ENCODE data around the gene DENND2A.
"Not testable (repeated sequence)": the region's sequence is repeated elsewhere in the genome, so short reads cannot be mapped to it uniquely, and the experiment has no call there.

Gene DENND2A

GRCh38 chr7:140671966-140672365 lies 31.4 kb upstream of the DENND2A start:
- TF ChIP-seq CTCF (IDR thresholded peaks at IDR 0.05; ENCODE audit: low read depth, low read length, poor library complexity, severe bottlenecking) (no peak), EZH2phosphoT487 (IDR thresholded peaks at IDR 0.05; ENCODE audit: borderline replicate concordance, low read length) (no peak)
- Histone ChIP-seq H3K9me2 (replicated peaks; ENCODE audit: control insufficient read depth, low read length) (no peaks in the 10 kb centered on the region), H4K20me1 (ENCODE audit: control insufficient read depth, insufficient read depth, low read depth, low read length) (no peaks in the 10 kb centered on the region), H3K27ac (ENCODE audit: low read depth, low read length) (peak overlapping the region; percentile 51; the same call in 1 of the 2 replicates), H3K4me2 (ENCODE audit: low read length) (peak overlapping the region; percentile 69), H3K4me1 (ENCODE audit: control insufficient read depth, low read length) (peaks cover 43% of the 10 kb centered on the region), H3K27me3 (ENCODE audit: control insufficient read depth, low read length) (no peaks in the 10 kb centered on the region), H3K79me2 (ENCODE audit: control insufficient read depth, low read length) (peaks cover 38% of the 10 kb centered on the region), H3K9me3 (ENCODE audit: control insufficient read depth, insufficient read depth, low read length) (no peaks in the 10 kb centered on the region), H3K36me3 (ENCODE audit: control insufficient read depth, low read length) (peaks cover 23% of the 10 kb centered on the region), H3F3A (ENCODE audit: control insufficient read depth, insufficient read depth) (peaks cover 33% of the 10 kb centered on the region), H3K4me3 (ENCODE audit: low read length) (peak overlapping the region; percentile 66)

GRCh38 chr7:140670343-140670935 lies 29.8 kb upstream of the DENND2A start:
- Histone ChIP-seq H3K79me2 (ENCODE audit: control insufficient read depth, low read length) (peaks cover 25% of the 10 kb centered on the region), H3K4me2 (ENCODE audit: low read length) (no peak overlapping the region)
- TF ChIP-seq CTCF (IDR thresholded peaks at IDR 0.05; ENCODE audit: low read depth, low read length, poor library complexity, severe bottlenecking) (no peak), EZH2phosphoT487 (IDR thresholded peaks at IDR 0.05; ENCODE audit: borderline replicate concordance, low read length) (no peak)

GRCh38 chr7:140669862-140670261 lies 29.2 kb upstream of the DENND2A start:
- H3K4me1 ChIP-seq (ENCODE audit: control insufficient read depth, low read length): peaks cover 22% of the 10 kb centered on the region
- H4K20me1 ChIP-seq (ENCODE audit: control insufficient read depth, insufficient read depth, low read depth, low read length); H3K4me2 ChIP-seq (ENCODE audit: low read length); H3K9me3 ChIP-seq (ENCODE audit: control insufficient read depth, insufficient read depth, low read length); H3K27ac ChIP-seq (ENCODE audit: low read depth, low read length); H3K9me2 ChIP-seq (replicated peaks; ENCODE audit: control insufficient read depth, low read length); H3K27me3 ChIP-seq (ENCODE audit: control insufficient read depth, low read length); H3K4me3 ChIP-seq (ENCODE audit: low read length): not testable (repeated sequence)
- peaks cover 19% of the 10 kb centered on the region for H3K79me2 ChIP-seq (ENCODE audit: control insufficient read depth, low read length)
- peaks cover 10% of the 10 kb centered on the region for H3K36me3 ChIP-seq (ENCODE audit: control insufficient read depth, low read length)
- peaks cover 17% of the 10 kb centered on the region for H3F3A ChIP-seq (ENCODE audit: control insufficient read depth, insufficient read depth)

More at GRCh38 chr7:140670343-140670935, 29.8 kb upstream of the DENND2A start:
- H3F3A ChIP-seq (ENCODE audit: control insufficient read depth, insufficient read depth): peaks cover 21% of the 10 kb centered on the region
- no peaks in the 10 kb centered on the region for H3K9me3 ChIP-seq (ENCODE audit: control insufficient read depth, insufficient read depth, low read length)
- no peaks in the 10 kb centered on the region for H4K20me1 ChIP-seq (ENCODE audit: control insufficient read depth, insufficient read depth, low read depth, low read length)
- no peak overlapping the region for H3K4me3 ChIP-seq (ENCODE audit: low read length)
- peaks cover 28% of the 10 kb centered on the region for H3K4me1 ChIP-seq (ENCODE audit: control insufficient read depth, low read length)
- H3K9me2 ChIP-seq (replicated peaks; ENCODE audit: control insufficient read depth, low read length): no peaks in the 10 kb centered on the region
- H3K36me3 ChIP-seq (ENCODE audit: control insufficient read depth, low read length): peaks cover 11% of the 10 kb centered on the region
- no peak overlapping the region for H3K27ac ChIP-seq (ENCODE audit: low read depth, low read length)
- no peaks in the 10 kb centered on the region for H3K27me3 ChIP-seq (ENCODE audit: control insufficient read depth, low read length)

GRCh38 chr7:140669352-140669751 lies 28.7 kb upstream of the DENND2A start:
- Histone ChIP-seq H3F3A (ENCODE audit: control insufficient read depth, insufficient read depth) (peaks cover 12% of the 10 kb centered on the region), H3K36me3 (ENCODE audit: control insufficient read depth, low read length) (peaks cover 7% of the 10 kb centered on the region), H3K27ac (ENCODE audit: low read depth, low read length) (no peak overlapping the region), H3K9me3 (ENCODE audit: control insufficient read depth, insufficient read depth, low read length) (no peaks in the 10 kb centered on the region), H3K79me2 (ENCODE audit: control insufficient read depth, low read length) (peaks cover 14% of the 10 kb centered on the region), H3K9me2 (replicated peaks; ENCODE audit: control insufficient read depth, low read length) (no peaks in the 10 kb centered on the region), H4K20me1 (ENCODE audit: control insufficient read depth, insufficient read depth, low read depth, low read length) (no peaks in the 10 kb centered on the region), H3K4me2 (ENCODE audit: low read length) (no peak overlapping the region), H3K4me1 (ENCODE audit: control insufficient read depth, low read length) (peaks cover 17% of the 10 kb centered on the region), H3K27me3 (ENCODE audit: control insufficient read depth, low read length) (no peaks in the 10 kb centered on the region), H3K4me3 (ENCODE audit: low read length) (no peak overlapping the region)
- no peak for TF ChIP-seq CTCF (IDR thresholded peaks at IDR 0.05; ENCODE audit: low read depth, low read length, poor library complexity, severe bottlenecking)
- TF ChIP-seq EZH2phosphoT487 (IDR thresholded peaks at IDR 0.05; ENCODE audit: borderline replicate concordance, low read length): no peak

Data from DOHH2 (cell line).